Breast epithelium (tissue), 4 donors: Measurements from ENCODE around the gene U2AF1L4. TPM values are rescaled to one million over a fixed set of nuclear protein-coding genes. Genes with fewer than 3 reads are reported as not detected.

Source experiments
- DNase-seq, 2 donors: peaks; one replicate each; pipeline ENCODE4 v3.0.0-alpha.2; 2019; ENCODE audit warnings: low spot score in 2 of 2
- H3K27ac ChIP-seq, 2 donors: fragments of 200-600 bp; sonication (generic) in 1 of 2; one replicate each; pipeline ENCODE4 v1.5.1; 2016 to 2019; ENCODE audit warnings: mild to moderate bottlenecking in 1 of 2
- H3K27me3 ChIP-seq, 2 donors: fragments of 200-600 bp; sonication (generic) in 1 of 2; one replicate each; pipeline versions ENCODE4 v1.5.1 to v1.6.0; 2017 to 2019; ENCODE audit warnings: control low read depth in 1 of 2, mild to moderate bottlenecking in 1 of 2
- H3K36me3 ChIP-seq: fragments of 200-600 bp; one replicate; pipeline ENCODE4 v1.5.1; 2019
- H3K4me1 ChIP-seq, 2 donors: fragments of 200-600 bp; sonication (generic); one replicate each; pipeline ENCODE4 v1.5.1; 2016 to 2019; ENCODE audit warnings: control low read depth in 1 of 2
- H3K4me3 ChIP-seq, 3 donors: fragments of 200-600 bp; sonication (generic); 1 replicate in 2 of 3; 2 replicates in 1 of 3; pipeline ENCODE4 v1.5.1; 2016 to 2019; ENCODE audit warnings: mild to moderate bottlenecking in 3 of 3, moderate library complexity in 2 of 3
- H3K9me3 ChIP-seq, 2 donors: fragments of 200-600 bp; sonication (generic) in 1 of 2; one replicate each; pipeline ENCODE4 v1.5.1; 2016 to 2019; ENCODE audit warnings: control low read depth in 1 of 2
- CTCF ChIP-seq, 3 donors: fragments of 450-650 bp; IDR thresholded peaks; one replicate each; pipeline ENCODE4 v1.5.1; 2016 to 2017; ENCODE audit warnings: antibody characterized with exemption in 3 of 3, mild to moderate bottlenecking in 3 of 3, moderate library complexity in 3 of 3
- POLR2A ChIP-seq: fragments of 450-650 bp; IDR thresholded peaks from one replicate; pipeline ENCODE4 v1.6.1; 2016; ENCODE audit warnings: antibody characterized with exemption, mild to moderate bottlenecking, moderate library complexity
- POLR2AphosphoS5 ChIP-seq, 3 donors: sonication (generic); formaldehyde crosslinking; IDR thresholded peaks; one replicate each; pipeline ENCODE4 v1.6.1; 2017; ENCODE audit warnings: antibody characterized with exemption in 3 of 3
- intact Hi-C: fragments of 100-400 bp; cut with DNase I; formaldehyde crosslinking; loops from one replicate; pipeline ENCODE4 v1.15.1; 2023; ENCODE audit warnings: low total_unique reads
- total RNA-seq, 3 donors: library from RNA; depleted of rRNA; stranded (reverse); fragments of >200 nt; gene quantifications; one replicate each; pipeline ENCODE4 v1.1.0, GENCODE V29; 2016

U2AF1L4 gene
- total RNA-seq, 3 donors from 2014 or later: 15.7 to 37.5 (median 19.5) TPM

- no peaks in the 10 kb centered on the region for H3K9me3 ChIP-seq
- peak; percentile 99 to 100 for DNase-seq
- peaks cover 4% of the 10 kb centered on the region for H3K36me3 ChIP-seq
- intact Hi-C loops: no loop called here
- peak within 1 kb of the TSS; percentile 82 to 94 (median 88) for H3K4me3 ChIP-seq
- no peaks in the 10 kb centered on the region for H3K27me3 ChIP-seq
- H3K4me1 ChIP-seq: peaks cover 2 to 22% of the 10 kb centered on the region in 2 donors
- peak within 1 kb of the TSS; percentile 84 to 86 for H3K27ac ChIP-seq
- TF ChIP-seq POLR2AphosphoS5 (IDR thresholded peaks at IDR 0.05) (peak; percentile 84 to 89 (median 87)), CTCF (IDR thresholded peaks at IDR 0.05) (peak; percentile 22 to 45 (median 24)), POLR2A (peak; percentile 85)
Measured at GRCh38 chr19:35748106-35749020, 3.1 kb upstream of the U2AF1L4 start, which contains the start of gene LIN37. Gene LIN37 (plus strand): TSS chr19:35748576. CDS start chr19:35748725, 149 bp downstream.

DNA sequence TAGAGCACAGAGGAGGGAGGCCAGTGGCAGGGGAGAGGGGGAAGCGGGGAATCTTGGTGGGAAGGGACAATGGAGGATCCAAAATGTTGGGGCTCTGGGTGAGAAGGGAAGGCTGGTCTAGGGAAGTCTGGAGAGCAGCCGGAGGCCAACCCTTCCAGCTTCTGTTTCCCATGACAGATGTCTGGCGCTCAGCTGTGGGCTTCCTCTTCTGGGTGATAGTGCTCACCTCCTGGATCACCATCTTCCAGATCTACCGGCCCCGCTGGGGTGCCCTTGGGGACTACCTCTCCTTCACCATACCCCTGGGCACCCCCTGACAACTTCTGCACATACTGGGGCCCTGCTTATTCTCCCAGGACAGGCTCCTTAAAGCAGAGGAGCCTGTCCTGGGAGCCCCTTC lies 1.3 kb upstream of the U2AF1L4 start:
- TF ChIP-seq POLR2AphosphoS5 (IDR thresholded peaks at IDR 0.05) (no peak), CTCF (IDR thresholded peaks at IDR 0.05) (no peak), POLR2A (no peak)
- Histone ChIP-seq H3K4me3 (peak overlapping the region in 2 of 3 donors; percentile 97 to 98), H3K27ac (peak overlapping the region in 1 of 2 donors; percentile 100), H3K36me3 (no peaks in the 10 kb centered on the region), H3K27me3 (no peaks in the 10 kb centered on the region), H3K9me3 (no peaks in the 10 kb centered on the region), H3K4me1 (peaks cover 2 to 22% of the 10 kb centered on the region in 2 donors)
- no peak for DNase-seq
- intact Hi-C loops: no loop called here

- Histone ChIP-seq H3K4me1 (peaks cover 3 to 22% of the 10 kb centered on the region in 2 donors), H3K4me3 (peak overlapping the region; percentile 89 to 98 (median 97)), H3K36me3 (no peaks in the 10 kb centered on the region), H3K9me3 (no peaks in the 10 kb centered on the region), H3K27ac (peak overlapping the region; percentile 100), H3K27me3 (no peaks in the 10 kb centered on the region)
- intact Hi-C loops: no loop called here
- TF ChIP-seq POLR2AphosphoS5 (IDR thresholded peaks at IDR 0.05) (no peak), CTCF (IDR thresholded peaks at IDR 0.05) (no peak), POLR2A (no peak)
- no peak for DNase-seq
Measured at GRCh38 chr19:35746087-35746462, 857 bp upstream of the U2AF1L4 start.

DNA sequence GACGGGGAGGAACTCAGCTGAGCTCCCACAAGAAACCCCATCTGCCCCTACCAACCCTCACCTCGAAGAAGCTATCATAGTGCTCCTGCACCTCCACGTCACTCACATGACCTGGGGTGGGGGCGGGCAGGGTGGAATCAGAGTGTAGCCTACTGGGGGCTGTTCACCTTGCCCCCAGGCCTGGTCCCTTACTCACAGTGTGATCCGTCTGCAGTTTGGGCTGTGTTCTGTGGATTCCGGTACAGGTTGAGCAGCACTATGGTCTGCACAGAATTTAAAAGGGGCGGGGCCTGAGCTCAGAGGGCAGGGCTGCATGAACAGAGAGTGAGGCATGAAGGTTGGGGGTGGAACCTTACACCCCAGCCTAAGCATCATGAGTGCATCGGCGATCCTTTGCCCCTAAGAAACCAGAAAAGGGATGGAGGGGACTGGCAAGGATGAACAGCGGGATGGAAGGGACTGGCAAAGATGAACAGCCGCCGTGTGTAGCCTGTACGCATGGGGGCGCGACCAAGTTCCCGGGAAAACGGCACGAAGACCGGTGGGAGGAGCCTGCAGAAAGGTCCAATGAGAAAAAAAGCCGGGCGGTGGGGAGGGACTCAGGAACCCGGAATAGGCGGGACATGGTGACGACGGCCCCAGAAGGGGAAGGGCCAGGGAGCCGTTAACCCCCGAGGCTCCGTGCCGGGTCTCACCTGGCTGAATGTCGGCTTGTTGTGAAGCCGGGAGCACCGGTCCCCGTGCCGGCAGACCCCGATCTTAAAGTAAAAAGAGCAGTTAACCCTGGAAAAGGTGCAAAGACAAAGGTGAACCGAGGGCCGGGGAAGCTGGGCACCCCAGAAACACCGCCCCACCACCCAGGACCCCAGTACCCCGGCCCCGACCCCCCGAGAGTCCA lies 539 bp downstream of the U2AF1L4 start:
- peaks cover 6 to 28% of the 10 kb centered on the region in 2 donors for H3K4me1 ChIP-seq
- DNase-seq: peak; percentile 95 to 96
- H3K27ac ChIP-seq: peak overlapping the region; percentile 100
- peak in 1 of 3 donors; percentile 81 for TF ChIP-seq POLR2AphosphoS5 (IDR thresholded peaks at IDR 0.05)
- TF ChIP-seq CTCF (IDR thresholded peaks at IDR 0.05): peak; percentile 19 to 23 (median 20)
- no peak for TF ChIP-seq POLR2A
- no peaks in the 10 kb centered on the region for H3K9me3 ChIP-seq
- H3K27me3 ChIP-seq: no peaks in the 10 kb centered on the region
- H3K36me3 ChIP-seq: no peaks in the 10 kb centered on the region
- H3K4me3 ChIP-seq: peak overlapping the region; percentile 89 to 98 (median 97)
- intact Hi-C loops: no loop called here
